ENCODE results near the gene KRTAP19-7. TPM values are rescaled to one million over a fixed set of nuclear protein-coding genes. Genes with fewer than 3 reads are reported as not detected.

Gene KRTAP19-7
- not detected in 2 replicates for polyA plus RNA-seq (2013)

- H3K27ac ChIP-seq (ENCODE audit: low read depth, low read length) = no peak within 1 kb of the TSS
- H3K9me3 ChIP-seq (ENCODE audit: insufficient read depth, low read depth, low read length) = no peaks in the 10 kb centered on the region
- H4K91ac ChIP-seq (ENCODE audit: low read depth, low read length) = no peak within 1 kb of the TSS
- no peak within 1 kb of the TSS for H4K12ac ChIP-seq (ENCODE audit: low read depth, low read length)
- H4K8ac ChIP-seq (ENCODE audit: low read depth, low read length) = no peak within 1 kb of the TSS
- no peak within 1 kb of the TSS for H3K18ac ChIP-seq (ENCODE audit: low read length)
- H2AK5ac ChIP-seq (ENCODE audit: low read length) = no peak within 1 kb of the TSS
- no peak within 1 kb of the TSS for H3K4me2 ChIP-seq (ENCODE audit: low read length)
- DNase-seq = no peak
- no peak within 1 kb of the TSS for H3K9ac ChIP-seq (ENCODE audit: low read length)
- H3K27me3 ChIP-seq (ENCODE audit: insufficient read depth, low read length) = no peaks in the 10 kb centered on the region
- WGBS (ENCODE audit: extremely low coverage, insufficient coverage, insufficient read length) = no CpG with 5 or more reads among the region's 2 CpGs
- no peaks in the 10 kb centered on the region for H3K79me1 ChIP-seq (ENCODE audit: low read length)
- no peak within 1 kb of the TSS for H3K23ac ChIP-seq (ENCODE audit: low read length)
- no peak within 1 kb of the TSS for H2AFZ ChIP-seq (ENCODE audit: insufficient read depth, low read length, poor library complexity)
- H3K4ac ChIP-seq (ENCODE audit: low read depth, low read length) = no peak within 1 kb of the TSS
- no peaks in the 10 kb centered on the region for H3K79me2 ChIP-seq (ENCODE audit: control insufficient read depth, insufficient read depth, low read length, poor library complexity)
- no peaks in the 10 kb centered on the region for H3K36me3 ChIP-seq (ENCODE audit: control insufficient read depth in 1 of 2, insufficient read depth in 2 of 2, low read length in 2 of 2)
- no peak within 1 kb of the TSS for H3K14ac ChIP-seq (ENCODE audit: low read length)
- H2BK5ac ChIP-seq (ENCODE audit: low read depth, low read length, poor library complexity) = no peak within 1 kb of the TSS
- peak within 1 kb of the TSS; percentile 5 for H3K4me3 ChIP-seq (ENCODE audit: low read depth, low read length)
- no peak within 1 kb of the TSS for H2BK12ac ChIP-seq (ENCODE audit: low read length)
- no peaks in the 10 kb centered on the region for H3K4me1 ChIP-seq (ENCODE audit: control insufficient read depth in 1 of 2, insufficient read depth in 2 of 2, low read length in 2 of 2)
- H2BK120ac ChIP-seq (ENCODE audit: insufficient read depth, low read length, poor library complexity) = no peak within 1 kb of the TSS
Measured at GRCh38 chr21:30561264-30561895, at the start of gene KRTAP19-7. Gene KRTAP19-7 (minus strand): TSS chr21:30561314. CDS start chr21:30561289, 25 bp downstream.

- no peak for DNase-seq
- Histone ChIP-seq H2AFZ (ENCODE audit: insufficient read depth, low read length, poor library complexity) (no peak overlapping the region), H2BK12ac (ENCODE audit: low read length) (no peak overlapping the region), H3K9me3 (ENCODE audit: insufficient read depth, low read depth, low read length) (peaks cover 3% of the 10 kb centered on the region), H2BK120ac (ENCODE audit: insufficient read depth, low read length, poor library complexity) (no peak overlapping the region), H3K79me1 (ENCODE audit: low read length) (no peaks in the 10 kb centered on the region), H3K36me3 (ENCODE audit: control insufficient read depth in 1 of 2, insufficient read depth in 2 of 2, low read length in 2 of 2) (no peaks in the 10 kb centered on the region), H2BK5ac (ENCODE audit: low read depth, low read length, poor library complexity) (no peak overlapping the region), H3K4me2 (ENCODE audit: low read length) (no peak overlapping the region), H3K4me1 (ENCODE audit: control insufficient read depth in 1 of 2, insufficient read depth in 2 of 2, low read length in 2 of 2) (no peaks in the 10 kb centered on the region), H2AK5ac (ENCODE audit: low read length) (no peak overlapping the region), H3K23ac (ENCODE audit: low read length) (no peak overlapping the region), H3K9ac (ENCODE audit: low read length) (no peak overlapping the region), H4K8ac (ENCODE audit: low read depth, low read length) (no peak overlapping the region), H3K18ac (ENCODE audit: low read length) (no peak overlapping the region), H3K4ac (ENCODE audit: low read depth, low read length) (no peak overlapping the region), H3K27ac (ENCODE audit: low read depth, low read length) (no peak overlapping the region), H3K27me3 (ENCODE audit: insufficient read depth, low read length) (no peaks in the 10 kb centered on the region), H4K91ac (ENCODE audit: low read depth, low read length) (no peak overlapping the region), H3K79me2 (ENCODE audit: control insufficient read depth, insufficient read depth, low read length, poor library complexity) (no peaks in the 10 kb centered on the region), H3K4me3 (ENCODE audit: low read depth, low read length) (no peak overlapping the region), H4K12ac (ENCODE audit: low read depth, low read length) (no peak overlapping the region), H3K14ac (ENCODE audit: low read length) (no peak overlapping the region)
- no CpG with 5 or more reads among the region's 2 CpGs for WGBS (ENCODE audit: extremely low coverage, insufficient coverage, insufficient read length)
Measured at GRCh38 chr21:30605968-30606367, 44.9 kb upstream of the KRTAP19-7 start.

GRCh38 chr21:30600787-30601186, 39.7 kb upstream of the KRTAP19-7 start, which contains the start of gene KRTAP22-1:
Gene KRTAP22-1 (plus strand): TSS chr21:30601087.
- no peak for DNase-seq
- no CpG with 5 or more reads among the region's 1 CpG for WGBS (ENCODE audit: extremely low coverage, insufficient coverage, insufficient read length)
- H4K91ac ChIP-seq (ENCODE audit: low read depth, low read length) = no peak within 1 kb of the TSS
- no peak within 1 kb of the TSS for H3K4me2 ChIP-seq (ENCODE audit: low read length)
- H3K4me3 ChIP-seq (ENCODE audit: low read depth, low read length) = no peak within 1 kb of the TSS
- no peak within 1 kb of the TSS for H3K14ac ChIP-seq (ENCODE audit: low read length)
- no peak within 1 kb of the TSS for H3K27ac ChIP-seq (ENCODE audit: low read depth, low read length)
- no peak within 1 kb of the TSS for H4K8ac ChIP-seq (ENCODE audit: low read depth, low read length)
- no peak within 1 kb of the TSS for H2BK12ac ChIP-seq (ENCODE audit: low read length)
- H4K12ac ChIP-seq (ENCODE audit: low read depth, low read length) = no peak within 1 kb of the TSS
- no peak within 1 kb of the TSS for H2BK120ac ChIP-seq (ENCODE audit: insufficient read depth, low read length, poor library complexity)
- no peak within 1 kb of the TSS for H2BK5ac ChIP-seq (ENCODE audit: low read depth, low read length, poor library complexity)
- H3K4ac ChIP-seq (ENCODE audit: low read depth, low read length) = no peak within 1 kb of the TSS
- no peak within 1 kb of the TSS for H3K18ac ChIP-seq (ENCODE audit: low read length)
- no peak within 1 kb of the TSS for H3K23ac ChIP-seq (ENCODE audit: low read length)
- H3K4me1 ChIP-seq (ENCODE audit: control insufficient read depth in 1 of 2, insufficient read depth in 2 of 2, low read length in 2 of 2) = no peaks in the 10 kb centered on the region
- no peaks in the 10 kb centered on the region for H3K36me3 ChIP-seq (ENCODE audit: control insufficient read depth in 1 of 2, insufficient read depth in 2 of 2, low read length in 2 of 2)
- no peak within 1 kb of the TSS for H3K9ac ChIP-seq (ENCODE audit: low read length)
- H3K27me3 ChIP-seq (ENCODE audit: insufficient read depth, low read length) = no peaks in the 10 kb centered on the region
- H2AFZ ChIP-seq (ENCODE audit: insufficient read depth, low read length, poor library complexity) = no peak within 1 kb of the TSS
- H3K9me3 ChIP-seq (ENCODE audit: insufficient read depth, low read depth, low read length) = peaks cover 3% of the 10 kb centered on the region
- H2AK5ac ChIP-seq (ENCODE audit: low read length) = no peak within 1 kb of the TSS
- no peaks in the 10 kb centered on the region for H3K79me2 ChIP-seq (ENCODE audit: control insufficient read depth, insufficient read depth, low read length, poor library complexity)
- no peaks in the 10 kb centered on the region for H3K79me1 ChIP-seq (ENCODE audit: low read length)

GRCh38 chr21:30598802-30599201, 37.7 kb upstream of the KRTAP19-7 start, which contains the start of gene KRTAP6-2:
Gene KRTAP6-2 (minus strand): TSS chr21:30598902. CDS start chr21:30598874, 28 bp downstream.
- Histone ChIP-seq H3K18ac (ENCODE audit: low read length) (no peak within 1 kb of the TSS), H3K4me1 (ENCODE audit: control insufficient read depth in 1 of 2, insufficient read depth in 2 of 2, low read length in 2 of 2) (no peaks in the 10 kb centered on the region), H3K4me3 (ENCODE audit: low read depth, low read length) (no peak within 1 kb of the TSS), H3K36me3 (ENCODE audit: control insufficient read depth in 1 of 2, insufficient read depth in 2 of 2, low read length in 2 of 2) (no peaks in the 10 kb centered on the region), H3K79me1 (ENCODE audit: low read length) (no peaks in the 10 kb centered on the region), H3K4ac (ENCODE audit: low read depth, low read length) (no peak within 1 kb of the TSS), H2BK120ac (ENCODE audit: insufficient read depth, low read length, poor library complexity) (no peak within 1 kb of the TSS), H2AK5ac (ENCODE audit: low read length) (no peak within 1 kb of the TSS), H3K9ac (ENCODE audit: low read length) (no peak within 1 kb of the TSS), H4K91ac (ENCODE audit: low read depth, low read length) (no peak within 1 kb of the TSS), H3K14ac (ENCODE audit: low read length) (no peak within 1 kb of the TSS), H4K12ac (ENCODE audit: low read depth, low read length) (no peak within 1 kb of the TSS), H3K79me2 (ENCODE audit: control insufficient read depth, insufficient read depth, low read length, poor library complexity) (no peaks in the 10 kb centered on the region), H3K4me2 (ENCODE audit: low read length) (no peak within 1 kb of the TSS), H3K27ac (ENCODE audit: low read depth, low read length) (no peak within 1 kb of the TSS), H3K23ac (ENCODE audit: low read length) (no peak within 1 kb of the TSS), H2AFZ (ENCODE audit: insufficient read depth, low read length, poor library complexity) (no peak within 1 kb of the TSS), H3K9me3 (ENCODE audit: insufficient read depth, low read depth, low read length) (no peaks in the 10 kb centered on the region), H2BK12ac (ENCODE audit: low read length) (no peak within 1 kb of the TSS), H2BK5ac (ENCODE audit: low read depth, low read length, poor library complexity) (no peak within 1 kb of the TSS), H4K8ac (ENCODE audit: low read depth, low read length) (no peak within 1 kb of the TSS), H3K27me3 (ENCODE audit: insufficient read depth, low read length) (no peaks in the 10 kb centered on the region)
- no peak for DNase-seq
- WGBS (ENCODE audit: extremely low coverage, insufficient coverage, insufficient read length) = no CpG with 5 or more reads among the region's 6 CpGs
